ENCODE data around the gene UNC13B.

UNC13B gene

GRCh38 chr9:35161713-35162604 is at the start of gene UNC13B:
Gene UNC13B, plus strand, starts transcription at chr9:35162009. Its CDS starts 275 bp downstream, at chr9:35162284.
- ChIA-PET CTCF (interaction anchor here (0.5 to 1.6 kb wide), 7 partner anchors 26 to 541 kb away, joined by 3 to 6 read pairs (median 4); partner anchors contain the start of gene DCTN3), POLR2A (ENCODE audit: low non-redundant PET) (interaction anchor here (0.6 to 0.8 kb wide), 4 partner anchors 12 to 46 kb away, joined by 3 to 7 read pairs (median 3); partner anchors contain the start of gene ATOSB)
- TF ChIP-seq CTCF (conservative IDR thresholded peaks at IDR 0.05; ENCODE audit: low read depth): no peak
- DNase-seq (ENCODE audit: low spot score): peak; percentile 99
- peak within 1 kb of the TSS; percentile 79 for H3K27ac ChIP-seq

- DNase-seq (ENCODE audit: low spot score): peak; percentile 78
- TF ChIP-seq CTCF (conservative IDR thresholded peaks at IDR 0.05; ENCODE audit: low read depth): no peak
- ChIA-PET POLR2A (ENCODE audit: low non-redundant PET) (interaction anchor here (1.3 kb wide), 1 partner anchor 9 kb away, joined by 10 read pairs; the partner anchor contains the start of gene STOML2), CTCF (no interaction called here)
- H3K27ac ChIP-seq: peak overlapping the region; percentile 97
Observed at GRCh38 chr9:35112257-35113020, 49.4 kb upstream of the UNC13B start.

DNA sequence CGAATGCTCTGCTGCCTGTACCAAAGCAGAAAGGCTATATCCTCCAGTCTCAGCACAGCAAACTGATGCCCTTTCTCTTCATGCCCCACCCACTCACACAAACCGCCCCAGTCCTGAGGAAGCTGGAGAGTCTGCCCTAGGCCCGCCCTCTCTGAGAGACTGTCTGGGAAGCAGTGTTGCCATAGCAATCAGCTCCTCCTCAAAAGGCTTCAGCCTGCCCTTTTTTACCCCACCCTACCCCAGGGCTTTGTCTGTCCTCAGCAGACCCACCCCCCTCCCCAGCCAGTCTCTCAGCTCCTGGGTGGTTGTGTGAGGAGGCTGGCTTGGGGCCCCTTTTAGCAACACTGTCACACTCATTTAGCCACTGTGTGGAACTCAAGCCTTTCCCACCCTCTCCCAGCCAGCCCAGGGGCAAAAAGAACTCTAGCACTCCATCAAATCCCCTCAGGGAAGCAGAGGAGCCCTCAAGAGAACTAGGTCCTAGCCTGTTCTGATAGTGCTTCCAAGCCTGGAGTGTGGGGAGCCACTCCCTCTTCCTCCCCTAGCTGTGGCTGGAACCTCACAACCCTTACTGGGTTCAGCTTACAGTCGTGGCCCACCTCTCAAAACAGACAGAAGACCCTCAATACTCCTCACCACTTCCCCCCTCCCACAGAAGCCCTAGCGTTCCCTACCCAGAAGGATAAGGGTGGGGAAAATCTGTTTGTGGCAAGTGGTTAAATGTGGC is 47.5 kb upstream of the UNC13B start:
- ChIA-PET CTCF (interaction anchor here (0.6 kb wide), 1 partner anchor 413 kb away, joined by 3 read pairs; no protein-coding TSS in a partner anchor), POLR2A (ENCODE audit: low non-redundant PET) (interaction anchor here (0.5 to 1.1 kb wide), 5 partner anchors 14 to 120 kb away, joined by 3 to 5 read pairs (median 3); partner anchors contain the start of gene VCP)
- DNase-seq (ENCODE audit: low spot score): peak; percentile 96
- TF ChIP-seq CTCF (conservative IDR thresholded peaks at IDR 0.05; ENCODE audit: low read depth): no peak
- peak overlapping the region; percentile 97 for H3K27ac ChIP-seq

- POLR2A ChIA-PET (ENCODE audit: low non-redundant PET): interaction anchor here (0.5 to 1.9 kb wide), 5 partner anchors 12 to 370 kb away, joined by 3 to 7 read pairs (median 3); partner anchors contain the start of genes STOML2 and UNC13B
- DNase-seq (ENCODE audit: low spot score): peak; percentile 61
- H3K27ac ChIP-seq: peak overlapping the region; percentile 97
- TF ChIP-seq CTCF (conservative IDR thresholded peaks at IDR 0.05; ENCODE audit: low read depth): no peak
- CTCF ChIA-PET: interaction anchor here (0.6 to 2.1 kb wide), 5 partner anchors 144 to 532 kb away, joined by 3 to 13 read pairs (median 4); no protein-coding TSS in a partner anchor
Observed at GRCh38 chr9:35114840-35115628, 46.8 kb upstream of the UNC13B start.

- TF ChIP-seq CTCF (conservative IDR thresholded peaks at IDR 0.05; ENCODE audit: low read depth): no peak
- DNase-seq (ENCODE audit: low spot score): peak; percentile 98
- peak within 1 kb of the TSS; percentile 97 for H3K27ac ChIP-seq
- ChIA-PET CTCF (interaction anchor here (0.7 to 2.1 kb wide), 10 partner anchors 47 to 532 kb away, joined by 3 to 13 read pairs (median 5); no protein-coding TSS in a partner anchor), POLR2A (ENCODE audit: low non-redundant PET) (interaction anchor here (0.7 to 1.9 kb wide), 5 partner anchors 13 to 371 kb away, joined by 3 to 7 read pairs (median 6); partner anchors contain the start of genes STOML2 and UNC13B)
Observed at GRCh38 chr9:35115680-35116538, 45.9 kb upstream of the UNC13B start, which contains the start of gene ATOSB. Gene ATOSB, minus strand, starts transcription at chr9:35115862. Its CDS starts 7,588 bp downstream, at chr9:35108274.

Measured in RWPE1 (cell line).